Suprapubic skin (tissue), 4 donors: ENCODE results near the gene SPAG16.

Experiments used
- CTCF ChIP-seq, 2 donors: fragments of 200-600 bp in 1 of 2; fragments of 450-650 bp in 1 of 2; sonication (generic) in 1 of 2; IDR thresholded peaks; one replicate each; pipeline ENCODE4 v1.5.1; 2016 to 2019; ENCODE audit warnings: antibody characterized with exemption in 2 of 2, mild to moderate bottlenecking in 1 of 2, moderate library complexity in 1 of 2
- EP300 ChIP-seq: sonication (generic); formaldehyde crosslinking; IDR thresholded peaks from one replicate; pipeline ENCODE4 v1.6.1; 2017; ENCODE audit warnings: antibody characterized with exemption
- POLR2A ChIP-seq, 2 donors: fragments of 450-650 bp; IDR thresholded peaks; one replicate each; pipeline ENCODE4 v1.6.1; 2017; ENCODE audit warnings: antibody characterized with exemption in 2 of 2, mild to moderate bottlenecking in 2 of 2, moderate library complexity in 2 of 2
- POLR2AphosphoS5 ChIP-seq, 3 donors: sonication (generic); formaldehyde crosslinking; IDR thresholded peaks; one replicate each; pipeline ENCODE4 v1.6.1; 2017; ENCODE audit warnings: antibody characterized with exemption in 3 of 3

DNA sequence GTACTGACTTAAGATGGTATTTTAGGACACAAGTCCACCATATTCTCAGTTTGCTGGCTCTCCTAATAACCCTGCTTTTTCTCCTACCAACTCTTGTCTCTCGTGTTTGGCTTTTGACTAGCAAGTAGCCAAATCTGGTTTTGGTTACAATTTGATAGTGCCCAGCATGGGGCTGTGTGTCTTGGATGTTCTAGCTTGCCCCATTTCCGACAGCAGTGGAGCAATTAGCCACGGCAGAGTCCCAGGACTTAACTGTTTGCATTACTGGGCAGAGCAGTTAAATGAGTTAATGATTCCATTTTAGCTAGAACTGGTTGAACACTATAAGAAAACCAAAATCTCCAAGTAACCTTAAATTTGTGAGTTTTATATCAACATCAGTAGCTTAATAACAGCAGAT lies 18.6 kb upstream of the SPAG16 start:
- TF ChIP-seq CTCF (IDR thresholded peaks at IDR 0.05): no peak
- TF ChIP-seq EP300: no peak
- TF ChIP-seq POLR2A (IDR thresholded peaks at IDR 0.05): no peak
- no peak for TF ChIP-seq POLR2AphosphoS5 (IDR thresholded peaks at IDR 0.05)
